SK-N-SH treated with all-trans-retinoic acid at 6 μM for 48 hours (cell line): ENCODE measurements around the gene TECTA.

Source experiments
- ATAC-seq: fragments of 200-7000 bp; cut with Tn5 transposase; 3 replicates; pipeline ENCODE4 v1.9.1; 2020; ENCODE audit warnings: mild to moderate bottlenecking, moderate library complexity
- ARNTL ChIP-seq: fragments of 450-650 bp; formaldehyde crosslinking; IDR thresholded peaks from 2 replicates; pipeline ENCODE4 v1.5.0; 2020; ENCODE audit warnings: low read depth, mild to moderate bottlenecking, moderate library complexity, borderline replicate concordance
- BACH2 ChIP-seq: fragments of 250-450 bp; sonication (Bioruptor Pico); IDR thresholded peaks from 2 replicates; pipeline ENCODE4 v1.9.0; 2021; ENCODE audit warnings: mild to moderate bottlenecking, borderline replicate concordance
- CREB5 ChIP-seq: fragments of 250-450 bp; sonication (Bioruptor Pico); IDR thresholded peaks from 2 replicates; pipeline ENCODE4 v1.5.1; 2020; ENCODE audit warnings: low read depth, mild to moderate bottlenecking, moderate library complexity
- CSDC2 ChIP-seq: fragments of 250-450 bp; sonication (Bioruptor Pico); IDR thresholded peaks from 2 replicates; pipeline ENCODE4 v1.5.0; 2020; ENCODE audit warnings: mild to moderate bottlenecking, moderate library complexity
- CSRNP3 ChIP-seq: fragments of 250-450 bp; sonication (Bioruptor Pico); IDR thresholded peaks from 2 replicates; pipeline ENCODE4 v1.5.1; 2021; ENCODE audit warnings: mild to moderate bottlenecking, moderate library complexity
- ESRRG ChIP-seq: fragments of 250-450 bp; sonication (Bioruptor Pico); IDR thresholded peaks from 2 replicates; pipeline ENCODE4 v1.6.1; 2021; ENCODE audit warnings: mild to moderate bottlenecking
- GLIS3 ChIP-seq: fragments of 250-450 bp; sonication (Bioruptor Pico); IDR thresholded peaks from 2 replicates; pipeline ENCODE4 v1.5.0; 2020; ENCODE audit warnings: mild to moderate bottlenecking, moderate library complexity
- ISL1 ChIP-seq: fragments of 250-450 bp; sonication (Bioruptor Pico); IDR thresholded peaks from 2 replicates; pipeline ENCODE4 v2.1.2; 2022; ENCODE audit warnings: mild to moderate bottlenecking, moderate library complexity
- OSR1 ChIP-seq: fragments of 250-450 bp; sonication (Bioruptor Pico); IDR thresholded peaks from 2 replicates; pipeline ENCODE4 v1.8.0; 2022; ENCODE audit warnings: moderate library complexity, mild to moderate bottlenecking, inconsistent platforms
- PATZ1 ChIP-seq: fragments of 250-450 bp; sonication (Bioruptor Pico); IDR thresholded peaks from 2 replicates; pipeline ENCODE4 v1.8.0; 2020; ENCODE audit warnings: mild to moderate bottlenecking, moderate library complexity, borderline replicate concordance
- POU6F1 ChIP-seq: fragments of 250-450 bp; sonication (Bioruptor Pico); IDR thresholded peaks from 2 replicates; pipeline ENCODE4 v1.8.0; 2021; ENCODE audit warnings: low read depth, mild to moderate bottlenecking, moderate library complexity, borderline replicate concordance
- PPARA ChIP-seq: fragments of 250-450 bp; sonication (Bioruptor Pico); IDR thresholded peaks from 2 replicates; pipeline ENCODE4 v1.5.0; 2020; ENCODE audit warnings: mild to moderate bottlenecking, borderline replicate concordance
- RARB ChIP-seq: fragments of 250-450 bp; sonication (Bioruptor Pico); IDR thresholded peaks from 2 replicates; pipeline ENCODE4 v1.8.0; 2021; ENCODE audit warnings: mild to moderate bottlenecking, moderate library complexity
- SNAI2 ChIP-seq: fragments of 250-450 bp; sonication (Bioruptor Pico); IDR thresholded peaks from 2 replicates; pipeline ENCODE4 v1.5.0; 2020; ENCODE audit warnings: mild to moderate bottlenecking, moderate library complexity
- TCF4 ChIP-seq: fragments of 250-450 bp; sonication (Bioruptor Pico); IDR thresholded peaks from 2 replicates; pipeline ENCODE4 v1.8.0; 2021; ENCODE audit warnings: mild to moderate bottlenecking, moderate library complexity, borderline replicate concordance
- TOX ChIP-seq: fragments of 250-450 bp; sonication (Bioruptor Pico); IDR thresholded peaks from 2 replicates; pipeline ENCODE4 v1.8.0; 2021; ENCODE audit warnings: mild to moderate bottlenecking, moderate library complexity, borderline replicate concordance
- TSHZ2 ChIP-seq: fragments of 250-450 bp; sonication (Bioruptor Pico); IDR thresholded peaks from 2 replicates; pipeline ENCODE4 v1.5.0; 2020; ENCODE audit warnings: mild to moderate bottlenecking, moderate library complexity
- ZFP3 ChIP-seq: fragments of 250-450 bp; sonication (Bioruptor Pico); IDR thresholded peaks from 2 replicates; pipeline ENCODE4 v1.5.0; 2020; ENCODE audit warnings: mild to moderate bottlenecking, moderate library complexity
- ZFP30 ChIP-seq: fragments of 450-650 bp; formaldehyde crosslinking; IDR thresholded peaks from 2 replicates; pipeline ENCODE4 v1.5.0; 2022; ENCODE audit warnings: mild to moderate bottlenecking, moderate library complexity
- ZNF565 ChIP-seq: fragments of 450-650 bp; formaldehyde crosslinking; conservative IDR thresholded peaks from 2 replicates; pipeline ENCODE4 v1.5.0; 2020; ENCODE audit warnings: low read depth, mild to moderate bottlenecking, moderate library complexity
- ZNF70 ChIP-seq: fragments of 450-650 bp; formaldehyde crosslinking; IDR thresholded peaks from 2 replicates; pipeline ENCODE4 v1.5.0; 2020; ENCODE audit warnings: mild to moderate bottlenecking, moderate library complexity
- ZNF8 ChIP-seq: fragments of 450-650 bp; formaldehyde crosslinking; IDR thresholded peaks from 2 replicates; pipeline ENCODE4 v1.5.0; 2020; ENCODE audit warnings: mild to moderate bottlenecking, moderate library complexity

Gene TECTA

GRCh38 chr11:121067453-121067852 is 33.6 kb upstream of the TECTA start:
- ATAC-seq = no peak
- TF ChIP-seq ZFP3 (CRISPR knock-in tag) = no peak
- TF ChIP-seq TOX (CRISPR knock-in tag) = no peak
- TF ChIP-seq PATZ1 (CRISPR knock-in tag) = no peak
- no peak for TF ChIP-seq GLIS3 (CRISPR knock-in tag)
- TF ChIP-seq PPARA = no peak
- TF ChIP-seq ARNTL (CRISPR knock-in tag) = no peak
- TF ChIP-seq CSDC2 (CRISPR knock-in tag) = no peak
- no peak for TF ChIP-seq ISL1 (CRISPR knock-in tag)
- no peak for TF ChIP-seq ZFP30 (CRISPR knock-in tag)
- TF ChIP-seq ZNF8 (CRISPR knock-in tag) = no peak
- no peak for TF ChIP-seq ZNF565 (CRISPR knock-in tag)
- no peak for TF ChIP-seq CREB5 (CRISPR knock-in tag)
- TF ChIP-seq RARB (CRISPR knock-in tag) = no peak
- TF ChIP-seq, all 23 proteins: peak for 0

- no peak for TF ChIP-seq SNAI2
- TF ChIP-seq GLIS3 (CRISPR knock-in tag) = no peak
- TF ChIP-seq TOX (CRISPR knock-in tag) = no peak
- no peak for TF ChIP-seq ZNF565 (CRISPR knock-in tag)
- TF ChIP-seq ZNF70 = no peak
- TF ChIP-seq CSDC2 (CRISPR knock-in tag) = no peak
- TF ChIP-seq CREB5 (CRISPR knock-in tag) = no peak
- TF ChIP-seq CSRNP3 (CRISPR knock-in tag) = no peak
- TF ChIP-seq ZFP3 (CRISPR knock-in tag) = no peak
- no peak for TF ChIP-seq PPARA
- no peak for TF ChIP-seq TCF4
- TF ChIP-seq RARB (CRISPR knock-in tag) = no peak
- no peak for TF ChIP-seq ZFP30 (CRISPR knock-in tag)
- TF ChIP-seq POU6F1 (CRISPR knock-in tag) = no peak
- TF ChIP-seq ARNTL (CRISPR knock-in tag) = no peak
- TF ChIP-seq ISL1 (CRISPR knock-in tag) = no peak
- no peak for TF ChIP-seq ESRRG (CRISPR knock-in tag)
- TF ChIP-seq OSR1 (CRISPR knock-in tag) = no peak
- no peak for TF ChIP-seq ZNF8 (CRISPR knock-in tag)
- TF ChIP-seq BACH2 (CRISPR knock-in tag) = no peak
- no peak for ATAC-seq
Measured at GRCh38 chr11:121067962-121068647, 32.9 kb upstream of the TECTA start.

GRCh38 chr11:121068787-121069186 is 32.3 kb upstream of the TECTA start:
- ATAC-seq = no peak
- TF ChIP-seq CSDC2 (CRISPR knock-in tag) (no peak), OSR1 (CRISPR knock-in tag) (no peak), ARNTL (CRISPR knock-in tag) (no peak), TSHZ2 (CRISPR knock-in tag) (no peak), ZFP3 (CRISPR knock-in tag) (no peak), ZNF70 (no peak), PATZ1 (CRISPR knock-in tag) (no peak), RARB (CRISPR knock-in tag) (no peak), PPARA (no peak), ZFP30 (CRISPR knock-in tag) (no peak), CREB5 (CRISPR knock-in tag) (no peak)
